Measurements from ENCODE around the gene CD163.
"Not testable (repeated sequence)": the region's sequence is repeated elsewhere in the genome, so short reads cannot be mapped to it uniquely, and the experiment has no call there.

CD163 gene

GRCh38 chr12:7444537-7444936 is 59.0 kb downstream of the CD163 start:
- no peak for DNase-seq

GRCh38 chr12:7444076-7444475 is 59.5 kb downstream of the CD163 start, which contains the start of gene CD163L1:
CD163L1 (minus strand) TSS chr12:7444153; CDS start chr12:7444127, 26 bp downstream.
- no peak for DNase-seq

GRCh38 chr12:7441216-7441615 is 62.4 kb downstream of the CD163 start:
- no peak for DNase-seq

- peak; percentile 54 to 79 for DNase-seq
Measured at GRCh38 chr12:7439579-7440505, 63.7 kb downstream of the CD163 start.

- peak in 1 of 2 experiments; percentile 26 for DNase-seq
Measured at GRCh38 chr12:7438291-7438995, 65.1 kb downstream of the CD163 start.

GRCh38 chr12:7437494-7437893 is 66.1 kb downstream of the CD163 start:
- not testable (repeated sequence) for DNase-seq

- no peak for DNase-seq
Measured at GRCh38 chr12:7434670-7435069, 68.9 kb downstream of the CD163 start.

- no peak for DNase-seq
Measured at GRCh38 chr12:7433276-7433822, 70.2 kb downstream of the CD163 start.

GRCh38 chr12:7431993-7432685 is 71.4 kb downstream of the CD163 start:
- no peak for DNase-seq

Data from NCI-H2081 (cell line).